ENCODE measurements around the gene SLC6A7.

SLC6A7 gene

GRCh38 chr5:150254363-150254762 is 64.5 kb downstream of the SLC6A7 start:
- in situ Hi-C loops (cut with MboI; ENCODE audit: low sequenced_read_pairs): no loop called here

DNA sequence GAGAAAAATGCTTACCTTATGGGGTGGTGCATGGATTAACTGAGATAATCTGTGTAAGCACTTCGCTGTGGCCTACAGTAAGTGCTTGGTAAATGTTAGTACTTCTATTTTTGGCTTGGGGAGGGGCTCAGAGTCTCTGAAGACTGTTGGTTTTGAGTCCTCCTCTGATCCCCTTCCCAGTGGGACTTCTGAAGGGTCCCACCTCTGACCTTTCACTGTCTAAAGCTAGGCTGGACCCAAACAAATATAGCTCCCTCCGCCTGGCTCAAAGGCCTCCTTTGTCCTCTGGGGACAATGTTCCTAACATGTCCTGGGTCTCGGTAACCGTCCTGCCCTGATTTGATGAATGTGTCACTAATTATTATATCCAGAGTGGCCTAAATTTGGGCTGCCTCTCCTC is 64.9 kb downstream of the SLC6A7 start:
- in situ Hi-C loops (cut with MboI; ENCODE audit: low sequenced_read_pairs): no loop called here

DNA sequence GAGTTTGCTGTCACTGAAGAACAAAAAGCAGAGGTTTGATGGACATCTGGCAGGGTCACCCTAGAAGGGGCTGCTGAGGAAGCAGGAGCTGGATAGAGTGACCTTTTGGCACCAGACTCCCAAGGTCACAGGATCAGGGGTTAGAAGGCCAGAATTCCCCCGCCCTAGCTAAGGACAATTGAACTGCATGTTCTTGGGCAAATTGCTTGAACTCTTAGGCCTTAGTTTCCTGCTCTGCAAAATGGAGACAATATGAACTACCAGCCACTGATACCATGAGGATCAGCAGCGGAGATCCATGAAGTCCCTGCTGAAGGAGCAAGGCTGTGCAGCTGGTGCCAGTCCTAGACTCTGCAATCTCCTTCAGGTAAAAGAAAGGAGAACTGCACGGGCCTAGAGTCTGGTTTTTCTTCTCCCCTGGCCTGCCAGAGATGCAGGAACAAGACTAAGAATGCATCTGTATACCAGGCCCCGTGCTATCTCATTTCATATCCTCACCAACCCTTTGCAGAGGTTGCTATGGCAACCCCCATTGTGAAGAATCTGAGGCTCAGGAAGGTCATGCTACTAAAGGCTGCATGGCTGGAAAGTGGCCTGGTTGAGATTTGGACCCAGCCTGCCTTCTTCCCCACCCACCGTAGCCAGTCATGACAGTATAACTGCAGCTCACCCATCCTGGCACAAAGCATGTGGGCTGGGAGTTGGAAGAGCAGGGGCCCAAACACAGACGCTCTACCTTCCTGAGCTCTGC is 66.0 kb downstream of the SLC6A7 start:
- in situ Hi-C loops (cut with MboI; ENCODE audit: low sequenced_read_pairs): no loop called here

DNA sequence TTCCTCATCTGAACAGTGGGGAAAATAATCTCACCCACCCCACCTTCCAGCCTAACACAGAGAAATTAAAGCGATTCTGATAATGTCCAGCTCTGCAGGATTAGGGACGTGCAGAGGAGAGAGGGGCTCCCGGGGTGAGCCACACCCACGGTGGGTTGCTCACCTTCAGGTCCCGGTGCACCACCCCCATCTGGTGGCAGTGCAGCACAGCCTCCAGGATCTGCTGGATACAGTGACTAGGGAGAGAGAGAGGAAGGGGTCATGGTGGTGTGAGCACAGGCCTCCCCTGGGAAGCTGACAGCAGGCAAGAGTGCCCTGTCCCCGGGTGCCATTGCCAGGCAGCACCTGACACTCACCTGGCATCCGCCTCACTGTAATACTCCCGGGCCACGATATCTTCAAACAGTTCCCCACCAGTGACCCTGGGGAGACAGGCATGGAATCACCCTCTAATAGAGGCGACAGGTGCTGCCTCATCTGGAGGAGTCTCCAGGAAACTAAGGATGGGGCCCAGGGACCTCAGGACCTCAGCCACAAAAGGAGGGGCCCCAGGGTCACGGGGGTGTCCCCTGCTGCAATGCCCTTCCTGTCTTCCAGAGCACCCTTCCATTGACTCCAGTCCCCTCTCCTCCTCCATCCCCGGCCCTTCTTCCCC is 66.7 kb downstream of the SLC6A7 start:
- in situ Hi-C loops (cut with MboI; ENCODE audit: low sequenced_read_pairs): no loop called here

GRCh38 chr5:150257424-150257823 is 67.6 kb downstream of the SLC6A7 start:
- in situ Hi-C loops (cut with MboI; ENCODE audit: low sequenced_read_pairs): no loop called here

- in situ Hi-C loops (cut with MboI; ENCODE audit: low sequenced_read_pairs): no loop called here
Observed at GRCh38 chr5:150258130-150258529, 68.3 kb downstream of the SLC6A7 start.
